Measurements from ENCODE around the gene WWP2.
"Not testable (repeated sequence)": the region's sequence is repeated elsewhere in the genome, so short reads cannot be mapped to it uniquely, and the experiment has no call there.

WWP2 gene

GRCh38 chr16:69747115-69747514 is 15.0 kb upstream of the WWP2 start:
- DNase-seq = no peak

- DNase-seq = no peak
These were observed 13.3 kb upstream of the WWP2 start for GRCh38 chr16:69748694-69749345.

GRCh38 chr16:69754143-69754468 is 8.0 kb upstream of the WWP2 start:
- no peak for DNase-seq

DNA sequence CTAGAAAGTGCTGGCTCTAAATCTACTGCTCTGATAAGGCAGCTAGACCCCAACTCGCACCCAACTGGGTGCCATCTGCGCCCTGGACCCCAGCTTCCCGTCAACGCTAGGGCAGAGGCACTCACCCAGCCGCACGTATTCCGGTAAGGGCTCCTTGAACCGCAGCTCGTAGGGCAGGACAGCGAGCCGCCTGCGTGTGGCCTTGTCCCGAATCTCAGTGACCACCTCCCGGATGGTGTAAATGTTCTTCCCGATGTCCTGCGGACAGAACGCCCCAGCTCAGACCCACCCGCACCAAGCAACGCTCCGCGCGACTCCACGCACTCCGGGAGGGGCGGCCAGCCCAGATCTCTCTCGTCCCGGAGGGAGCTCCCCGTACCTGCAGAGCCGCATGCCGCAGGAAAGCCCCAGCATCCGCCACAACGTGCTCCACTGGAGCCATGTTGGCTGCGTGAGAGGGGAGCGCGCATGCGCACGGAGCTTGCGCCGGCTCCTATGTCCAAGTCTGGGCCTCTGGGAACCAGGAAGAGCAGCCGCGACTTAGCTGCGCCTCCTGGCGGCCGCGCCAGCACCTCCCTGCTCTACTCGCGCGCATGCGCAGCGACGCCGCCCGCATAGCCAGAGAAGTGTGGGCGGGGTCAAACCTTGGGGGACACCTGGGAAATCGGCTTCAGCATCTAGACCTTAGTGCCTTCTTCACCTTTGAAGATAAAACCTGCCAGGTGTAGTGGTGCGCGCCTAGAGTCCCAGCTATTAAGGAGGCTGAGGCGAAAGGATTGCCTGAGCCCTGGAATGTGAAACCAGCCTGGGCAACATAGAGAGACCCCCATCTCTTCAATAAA is 7.4 kb upstream of the WWP2 start, which contains the start of gene NOB1:
Gene NOB1 (minus strand): TSS at position 458 of the 842 bp plus-strand sequence. CDS start 16 bp downstream, at position 442.
- DNase-seq = peak; percentile 94

GRCh38 chr16:69756705-69757104 is 5.4 kb upstream of the WWP2 start:
- DNase-seq = no peak

GRCh38 chr16:69757375-69757774 is 4.8 kb upstream of the WWP2 start:
- DNase-seq = not testable (repeated sequence)

GRCh38 chr16:69762814-69763598 is 874 bp downstream of the WWP2 start:
- DNase-seq = peak; percentile 17

DNA sequence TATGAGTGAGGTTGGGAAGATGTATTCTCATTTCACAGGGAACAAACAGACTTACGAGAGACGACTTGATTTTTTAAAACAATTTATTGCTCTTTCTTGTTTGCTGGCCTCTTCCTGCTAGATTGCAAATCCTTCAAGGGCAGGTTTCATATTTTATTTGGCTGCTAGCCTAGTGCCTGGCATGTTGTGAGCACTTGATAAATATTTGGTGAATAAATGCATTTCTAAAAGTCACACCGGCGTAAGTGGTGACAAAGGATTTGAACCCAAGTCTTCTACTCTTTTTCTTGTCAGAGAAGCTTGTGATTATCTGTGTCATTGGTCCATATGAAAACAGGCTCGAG is 1.4 kb downstream of the WWP2 start:
- DNase-seq = no peak

GRCh38 chr16:69767459-69768229 is 5.5 kb downstream of the WWP2 start:
- no peak for DNase-seq

- no peak for DNase-seq
These were observed 6.5 kb downstream of the WWP2 start for GRCh38 chr16:69768666-69769065.

- DNase-seq = no peak
These were observed 7.3 kb downstream of the WWP2 start for GRCh38 chr16:69769404-69769803.

GRCh38 chr16:69771651-69771967 is 9.5 kb downstream of the WWP2 start:
- no peak for DNase-seq

GRCh38 chr16:69773260-69773947 is 11.3 kb downstream of the WWP2 start:
- no peak for DNase-seq

GRCh38 chr16:69775563-69775962 is 13.4 kb downstream of the WWP2 start:
- DNase-seq = no peak

DNA sequence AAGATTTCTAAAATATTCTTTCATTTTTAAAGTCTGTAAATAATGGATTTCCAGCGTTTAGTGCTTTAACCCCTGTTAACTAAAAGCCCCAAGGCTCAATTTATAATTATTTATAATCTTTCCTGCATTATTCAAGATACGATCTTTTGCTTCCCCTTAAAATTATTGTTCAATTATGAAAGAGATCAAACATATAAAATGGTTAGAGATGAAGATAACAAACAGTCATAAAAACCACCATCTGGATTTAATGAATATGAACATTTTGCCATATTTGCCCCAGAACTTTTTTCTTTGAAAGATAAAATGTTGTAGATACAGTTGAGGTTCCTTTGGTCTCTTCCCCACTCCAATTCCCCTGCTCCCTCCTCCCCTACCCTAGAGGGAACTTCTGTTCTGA is 17.6 kb downstream of the WWP2 start:
- no peak for DNase-seq

DNA sequence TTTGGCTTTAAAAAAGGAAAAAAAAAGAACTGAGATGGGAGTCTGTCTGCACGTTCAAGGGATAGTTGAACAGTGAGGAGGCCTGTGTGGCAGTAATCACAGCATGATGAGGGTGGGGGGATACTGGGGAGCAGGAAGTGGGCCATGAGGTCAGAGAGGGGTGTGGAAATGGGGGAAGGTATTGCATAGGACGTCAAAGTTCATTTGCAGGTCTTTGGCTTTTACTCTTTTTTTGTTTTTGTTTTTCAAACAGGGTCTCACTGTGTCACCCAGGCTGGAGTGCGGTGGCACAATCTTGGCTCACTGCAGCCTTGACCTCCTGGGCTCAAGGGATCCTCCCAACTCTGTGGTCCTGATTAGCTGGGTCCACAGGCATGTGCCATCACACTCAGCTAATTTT is 19.0 kb downstream of the WWP2 start:
- no peak for DNase-seq

GRCh38 chr16:69784586-69784985 is 22.5 kb downstream of the WWP2 start:
- DNase-seq = no peak

GRCh38 chr16:69787883-69788282 is 25.8 kb downstream of the WWP2 start:
- DNase-seq = no peak

DNA sequence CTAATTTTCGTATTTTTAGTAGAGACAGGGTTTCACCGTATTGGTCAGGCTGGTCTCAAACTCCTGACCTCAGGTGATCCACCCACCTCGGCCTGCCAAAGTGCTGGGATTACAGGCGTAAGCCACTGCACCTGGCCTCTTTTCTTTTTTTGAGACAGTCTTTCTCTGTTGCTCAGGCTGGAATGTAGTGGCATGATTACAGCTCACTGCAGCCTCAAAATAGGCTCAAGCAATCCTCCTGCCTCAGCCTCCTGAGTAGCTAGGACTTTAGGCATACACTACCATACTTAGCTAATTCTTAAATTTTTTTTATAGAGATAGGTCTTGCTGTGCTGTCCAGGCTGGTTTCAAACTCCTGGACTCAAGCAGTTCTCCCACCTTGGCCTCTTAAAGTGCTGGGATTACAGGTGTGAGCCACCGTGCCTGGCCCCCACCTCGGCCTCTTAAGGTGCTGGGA is 29.3 kb downstream of the WWP2 start:
- not testable (repeated sequence) for DNase-seq

GRCh38 chr16:69793526-69793925 is 31.4 kb downstream of the WWP2 start:
- no peak for DNase-seq

DNA sequence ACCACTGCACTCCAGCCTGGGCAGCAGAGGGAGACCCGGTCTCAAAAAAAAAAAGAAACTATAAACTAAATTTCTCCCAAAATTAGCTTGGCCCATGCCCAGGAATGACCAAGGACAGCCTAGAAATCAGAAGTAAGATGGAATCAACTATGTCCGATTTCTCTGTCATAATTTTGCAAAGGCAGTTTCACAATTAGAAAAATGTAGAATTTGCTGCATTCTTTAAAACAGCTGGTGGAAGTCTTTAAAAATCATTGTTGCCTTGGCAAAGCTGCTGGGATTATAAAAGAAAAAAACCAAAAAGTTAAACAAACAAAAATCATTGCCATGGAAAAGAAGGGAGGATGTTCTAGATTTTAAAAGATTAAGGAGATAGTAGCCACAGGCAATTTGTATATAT is 32.4 kb downstream of the WWP2 start:
- no peak for DNase-seq

Data from fibroblast of skin of right biceps (primary cell).